ENCODE data around the gene CNOT2.
"Not testable (repeated sequence)": the region's sequence is repeated elsewhere in the genome, so short reads cannot be mapped to it uniquely, and the experiment has no call there.

The CNOT2 gene

GRCh38 chr12:70366581-70367257 lies 123.5 kb downstream of the CNOT2 start:
- DNase-seq = no peak

GRCh38 chr12:70367258-70368141 lies 124.3 kb downstream of the CNOT2 start:
- DNase-seq = no peak

GRCh38 chr12:70372881-70373280 lies 129.6 kb downstream of the CNOT2 start:
- no peak for DNase-seq

GRCh38 chr12:70379846-70380245 lies 136.6 kb downstream of the CNOT2 start:
- DNase-seq = no peak

- no peak for DNase-seq
These were observed 140.3 kb downstream of the CNOT2 start for GRCh38 chr12:70383484-70383883.

GRCh38 chr12:70383886-70384285 lies 140.7 kb downstream of the CNOT2 start:
- no peak for DNase-seq

GRCh38 chr12:70386771-70387170 lies 143.5 kb downstream of the CNOT2 start:
- DNase-seq = no peak

GRCh38 chr12:70389678-70390077 lies 146.4 kb downstream of the CNOT2 start:
- no peak for DNase-seq

GRCh38 chr12:70392631-70393030 lies 149.4 kb downstream of the CNOT2 start:
- DNase-seq = not testable (repeated sequence)

GRCh38 chr12:70393787-70394499 lies 150.7 kb downstream of the CNOT2 start:
- no peak for DNase-seq

GRCh38 chr12:70398002-70398401 lies 154.8 kb downstream of the CNOT2 start:
- no peak for DNase-seq

- no peak for DNase-seq
These were observed 155.6 kb downstream of the CNOT2 start for GRCh38 chr12:70398862-70399261.

- no peak for DNase-seq
These were observed 156.1 kb downstream of the CNOT2 start for GRCh38 chr12:70399311-70399710.

GRCh38 chr12:70400124-70400523 lies 156.9 kb downstream of the CNOT2 start:
- no peak for DNase-seq

GRCh38 chr12:70402597-70402996 lies 159.4 kb downstream of the CNOT2 start:
- no peak for DNase-seq

- DNase-seq = no peak
These were observed 160.6 kb downstream of the CNOT2 start for GRCh38 chr12:70403826-70404225.
